A549 (cell line): ENCODE results near the gene ETV3. TPM values are rescaled to one million over a fixed set of nuclear protein-coding genes. Genes with fewer than 3 reads are reported as not detected.

ENCODE experiments used
- ATAC-seq, 2 experiments: fragments of 200-7000 bp in 1 of 2; fragments of >200 bp in 1 of 2; cut with Nextera tagmentation in 1 of 2; cut with Tn5 transposase in 1 of 2; 3 replicates each; pipeline versions ENCODE4 v1.8.0 to v1.9.1; 2018 to 2020; ENCODE audit warnings: mild to moderate bottlenecking in 1 of 2, moderate library complexity in 1 of 2
- CTCF ChIA-PET: fragments of 300-600 bp; sonication (Branson Sonifier 250); formaldehyde crosslinking; extraction: SDS; loops from one replicate; lab custom pipeline; 2021; ENCODE audit warnings: antibody characterized with exemption, inconsistent platforms; lab: Yijun Ruan, JAX
- POLR2A ChIA-PET: fragments of 350-600 bp; formaldehyde crosslinking; extraction: SDS; loops from one replicate; lab custom pipeline; 2021; ENCODE audit warnings: antibody characterized with exemption, inconsistent platforms; lab: Yijun Ruan, JAX
- DNase-seq, 2 experiments: peaks; one replicate each; pipeline versions ENCODE4 v3.0.0 to v3.0.0-alpha.2; 2011 to 2016; ENCODE audit warnings: low read depth in 1 of 2, low spot score in 1 of 2
- FAIRE-seq: peaks from 2 replicates; lab custom pipeline; 2011; peaks lifted over from hg19 to GRCh38; lab: Jason Lieb, UNC
- H3K27ac ChIP-seq, 2 experiments: fragments of >200 bp; sonication (Bioruptor Twin); formaldehyde crosslinking; 3 replicates each; pipeline ENCODE4 v1.5.1; 2016 to 2017
- H3K4me1 ChIP-seq: fragments of >200 bp; sonication (Bioruptor Twin); formaldehyde crosslinking; 3 replicates; pipeline ENCODE4 v1.6.1; 2016
- H3K4me2 ChIP-seq: fragments of >200 bp; sonication (Bioruptor Twin); formaldehyde crosslinking; 3 replicates; pipeline ENCODE4 v1.6.1; 2016
- H3K4me3 ChIP-seq: fragments of >200 bp; sonication (Bioruptor Twin); formaldehyde crosslinking; 3 replicates; pipeline ENCODE4 v1.5.1; 2016
- H3K9me3 ChIP-seq: fragments of >200 bp; sonication (Bioruptor Twin); formaldehyde crosslinking; 3 replicates; pipeline ENCODE4 v1.6.1; 2016
- CEBPB ChIP-seq, 2 experiments: fragments of >200 bp in 1 of 2; sonication (Bioruptor Twin) in 1 of 2; formaldehyde crosslinking in 1 of 2; IDR thresholded peaks; 2 replicates each; pipeline ENCODE4 v1.6.1; 2012 to 2016
- CHD2 ChIP-seq: fragments of 150-350 bp; IDR thresholded peaks from 2 replicates; pipeline ENCODE4 v1.6.1; 2014; ENCODE audit warnings: low read length; ENCODE audit not compliant: partially characterized antibody
- EHF ChIP-seq: fragments of 250-450 bp; sonication (Bioruptor Pico); IDR thresholded peaks from 2 replicates; pipeline ENCODE4 v1.5.0; 2020; ENCODE audit warnings: mild to moderate bottlenecking
- FOSL2 ChIP-seq, 2 experiments: fragments of 450-650 bp in 1 of 2; fragments of >200 bp in 1 of 2; sonication (Bioruptor Twin) in 1 of 2; formaldehyde crosslinking; IDR thresholded peaks; 2 replicates each; pipeline versions ENCODE4 v1.5.0 to v1.6.1; 2016 to 2020; ENCODE audit warnings: mild to moderate bottlenecking in 1 of 2, moderate library complexity in 1 of 2
- FOXS1 ChIP-seq: fragments of 250-450 bp; sonication (Bioruptor Pico); IDR thresholded peaks from 2 replicates; pipeline ENCODE4 v1.5.0; 2020; ENCODE audit warnings: mild to moderate bottlenecking, moderate library complexity
- GATA3 ChIP-seq: IDR thresholded peaks from 2 replicates; pipeline ENCODE4 v1.6.1; 2012; ENCODE audit warnings: borderline replicate concordance
- HEYL ChIP-seq: fragments of 250-450 bp; sonication (Bioruptor Pico); IDR thresholded peaks from 2 replicates; pipeline ENCODE4 v1.8.0; 2021; ENCODE audit warnings: mild to moderate bottlenecking, moderate library complexity
- HOXA7 ChIP-seq: fragments of 250-450 bp; sonication (Bioruptor Pico); IDR thresholded peaks from 2 replicates; pipeline ENCODE4 v1.5.0; 2020; ENCODE audit warnings: mild to moderate bottlenecking, moderate library complexity
- HOXB13 ChIP-seq: fragments of 250-450 bp; sonication (Bioruptor Pico); IDR thresholded peaks from 2 replicates; pipeline ENCODE4 v1.5.0; 2020; ENCODE audit warnings: low read depth, mild to moderate bottlenecking, moderate library complexity
- HOXB5 ChIP-seq: fragments of 250-450 bp; sonication (Bioruptor Pico); IDR thresholded peaks from 2 replicates; pipeline ENCODE4 v1.5.0; 2020; ENCODE audit warnings: mild to moderate bottlenecking, moderate library complexity
- JUNB ChIP-seq: fragments of >200 bp; sonication (Bioruptor Twin); formaldehyde crosslinking; IDR thresholded peaks from 2 replicates; pipeline ENCODE4 v1.6.1; 2016
- MAFK ChIP-seq: fragments of 450-650 bp; IDR thresholded peaks from 2 replicates; pipeline ENCODE4 v1.6.1; 2014; ENCODE audit not compliant: partially characterized antibody
- MYC ChIP-seq: IDR thresholded peaks from 2 replicates; pipeline ENCODE4 v1.6.1; 2012; ENCODE audit warnings: mild to moderate bottlenecking, inconsistent platforms, low read length, improper control_type of control experiment, borderline replicate concordance
- NFE2L2 ChIP-seq: fragments of 150-350 bp; conservative IDR thresholded peaks from 2 replicates; pipeline ENCODE4 v1.6.1; 2014; ENCODE audit warnings: low read length
- PHF8 ChIP-seq: fragments of 200-600 bp; sonication (generic); IDR thresholded peaks from 2 replicates; pipeline ENCODE4 v1.6.1; 2016; ENCODE audit warnings: low read depth, mild to moderate bottlenecking, antibody characterized with exemption, moderate library complexity, borderline replicate concordance
- RNF2 ChIP-seq: fragments of 200-600 bp; sonication (generic); IDR thresholded peaks from 2 replicates; pipeline ENCODE4 v1.6.1; 2016; ENCODE audit warnings: low read depth, mild to moderate bottlenecking, antibody characterized with exemption, moderate library complexity, borderline replicate concordance
- ZC3H11A ChIP-seq: fragments of 450-650 bp; IDR thresholded peaks from 2 replicates; pipeline ENCODE4 v1.6.1; 2014; ENCODE audit warnings: antibody characterized with exemption, mild to moderate bottlenecking
- ZFP36 ChIP-seq: fragments of 450-650 bp; IDR thresholded peaks from 2 replicates; pipeline ENCODE4 v1.6.1; 2014; ENCODE audit warnings: borderline replicate concordance; ENCODE audit not compliant: partially characterized antibody
- WGBS: methylation state at CpG from one replicate; pipeline ENCODE4 v1.1.6; 2017; ENCODE audit errors: missing lambda C conversion rate; 5-methylcytosine and 5-hydroxymethylcytosine counted together
- polyA plus RNA-seq, 4 experiments: library from polyadenylated mRNA; depleted of rRNA in 3 of 4; stranded (reverse); fragments of >200 nt; fragmentation: RNase III in 1 of 4; extraction: RNeasy Plus Mini Kit Qiagen cat#74134 plus additional on column Dnase treatment in 1 of 4; gene quantifications; 2 replicates in 3 of 4; 3 replicates in 1 of 4; pipeline ENCODE4 v1.2.3, GENCODE V29; 2011 to 2017
- TF ChIP-seq, protein P1 (sequence below): IDR thresholded peaks from 2 replicates; pipeline ENCODE4 v1.6.1; 2012
- TF ChIP-seq, protein P2 (sequence below): fragments of >200 bp; sonication (Bioruptor Twin); formaldehyde crosslinking; IDR thresholded peaks from 3 replicates; pipeline ENCODE4 v1.6.1; 2016
- TF ChIP-seq, protein P3 (sequence below): fragments of 250-450 bp; sonication (Bioruptor Pico); IDR thresholded peaks from 2 replicates; pipeline ENCODE4 v1.5.0; 2020; ENCODE audit warnings: low read depth, mild to moderate bottlenecking, moderate library complexity
- TF ChIP-seq, protein P4 (sequence below): fragments of 450-650 bp; IDR thresholded peaks from 2 replicates; pipeline ENCODE4 v1.6.1; 2014; ENCODE audit warnings: antibody characterized with exemption
- TF ChIP-seq, protein P5 (sequence below): fragments of 250-450 bp; sonication (Bioruptor Pico); IDR thresholded peaks from 2 replicates; pipeline ENCODE4 v1.5.0; 2021; ENCODE audit warnings: mild to moderate bottlenecking, moderate library complexity, borderline replicate concordance

ETV3 gene
- polyA plus RNA-seq, 2 of the 4 experiments (the other 2 are of a cell fraction): 11.1 to 14.5 TPM

DNA sequence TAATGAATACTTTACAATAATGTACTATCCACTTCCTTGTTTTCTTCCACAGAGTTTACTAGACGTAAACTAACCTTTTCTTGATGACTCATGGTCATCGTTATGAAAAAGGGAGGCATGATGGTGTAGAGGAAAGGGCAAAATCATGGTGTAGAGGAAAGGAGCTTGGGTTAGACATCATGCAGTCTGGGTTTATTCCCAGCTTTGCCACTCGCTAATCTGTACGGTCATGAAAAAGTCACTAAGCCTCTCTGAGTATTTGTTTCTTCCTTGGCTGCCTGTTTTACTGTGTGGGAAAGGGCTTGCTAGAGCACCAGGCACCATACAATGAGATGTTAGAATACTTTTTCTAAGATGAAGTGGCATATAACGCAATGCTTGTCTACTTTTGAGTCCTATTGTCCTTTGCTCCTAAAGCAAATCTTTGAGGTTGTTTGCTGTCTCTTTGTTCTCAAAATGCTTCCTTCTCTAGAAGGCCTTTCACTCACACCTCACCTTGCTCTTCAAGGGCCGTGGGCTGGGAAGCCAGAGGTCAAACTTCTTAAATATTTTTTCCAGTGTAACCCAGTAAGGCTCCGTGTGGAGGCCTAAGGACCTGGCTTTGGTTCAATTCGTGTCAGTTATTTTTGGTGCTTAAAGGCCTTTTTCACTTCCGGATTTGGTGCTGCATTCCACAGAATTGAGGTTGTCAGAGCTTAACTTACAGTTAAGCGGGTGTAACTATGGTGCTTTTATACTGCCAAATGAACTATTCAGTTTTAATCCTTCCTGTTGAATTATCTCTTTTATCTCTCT lies 9.9 kb upstream of the ETV3 start:
- 65% methylated on average over 10 of the region's 10 CpGs for WGBS
- no peaks in the 10 kb centered on the region for H3K9me3 ChIP-seq
- ChIA-PET CTCF (interaction anchor here (2.9 to 17.6 kb wide), 3 partner anchors 8 to 59 kb away, joined by 10 to 437 read pairs (median 33); no protein-coding TSS in a partner anchor), POLR2A (interaction anchor here (1.1 kb wide), 1 partner anchor 10 kb away, joined by 3 read pairs; the partner anchor contains the start of gene ETV3)
- H3K4me2 ChIP-seq: 0 out of 3 replicates have a peak overlapping the region, but pooled peaks have one; percentile 11
- no peak for TF ChIP-seq HEYL (CRISPR knock-in tag)
- TF ChIP-seq, protein P1, sequence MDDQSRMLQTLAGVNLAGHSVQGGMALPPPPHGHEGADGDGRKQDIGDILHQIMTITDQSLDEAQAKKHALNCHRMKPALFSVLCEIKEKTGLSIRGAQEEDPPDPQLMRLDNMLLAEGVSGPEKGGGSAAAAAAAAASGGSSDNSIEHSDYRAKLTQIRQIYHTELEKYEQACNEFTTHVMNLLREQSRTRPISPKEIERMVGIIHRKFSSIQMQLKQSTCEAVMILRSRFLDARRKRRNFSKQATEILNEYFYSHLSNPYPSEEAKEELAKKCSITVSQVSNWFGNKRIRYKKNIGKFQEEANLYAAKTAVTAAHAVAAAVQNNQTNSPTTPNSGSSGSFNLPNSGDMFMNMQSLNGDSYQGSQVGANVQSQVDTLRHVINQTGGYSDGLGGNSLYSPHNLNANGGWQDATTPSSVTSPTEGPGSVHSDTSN: no peak
- peak; percentile 7 for TF ChIP-seq MAFK
- TF ChIP-seq RNF2: no peak
- TF ChIP-seq, protein P2, sequence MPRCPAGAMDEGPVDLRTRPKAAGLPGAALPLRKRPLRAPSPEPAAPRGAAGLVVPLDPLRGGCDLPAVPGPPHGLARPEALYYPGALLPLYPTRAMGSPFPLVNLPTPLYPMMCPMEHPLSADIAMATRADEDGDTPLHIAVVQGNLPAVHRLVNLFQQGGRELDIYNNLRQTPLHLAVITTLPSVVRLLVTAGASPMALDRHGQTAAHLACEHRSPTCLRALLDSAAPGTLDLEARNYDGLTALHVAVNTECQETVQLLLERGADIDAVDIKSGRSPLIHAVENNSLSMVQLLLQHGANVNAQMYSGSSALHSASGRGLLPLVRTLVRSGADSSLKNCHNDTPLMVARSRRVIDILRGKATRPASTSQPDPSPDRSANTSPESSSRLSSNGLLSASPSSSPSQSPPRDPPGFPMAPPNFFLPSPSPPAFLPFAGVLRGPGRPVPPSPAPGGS: no peak
- no peak for TF ChIP-seq JUNB
- no peak for TF ChIP-seq HOXB5 (CRISPR knock-in tag)
- no peak for TF ChIP-seq FOXS1 (CRISPR knock-in tag)
- TF ChIP-seq FOSL2 (IDR thresholded peaks at IDR 0.05): no peak
- peak; percentile 51 for TF ChIP-seq FOSL2 (CRISPR knock-in tag; IDR thresholded peaks at IDR 0.05)
- TF ChIP-seq, protein P3, sequence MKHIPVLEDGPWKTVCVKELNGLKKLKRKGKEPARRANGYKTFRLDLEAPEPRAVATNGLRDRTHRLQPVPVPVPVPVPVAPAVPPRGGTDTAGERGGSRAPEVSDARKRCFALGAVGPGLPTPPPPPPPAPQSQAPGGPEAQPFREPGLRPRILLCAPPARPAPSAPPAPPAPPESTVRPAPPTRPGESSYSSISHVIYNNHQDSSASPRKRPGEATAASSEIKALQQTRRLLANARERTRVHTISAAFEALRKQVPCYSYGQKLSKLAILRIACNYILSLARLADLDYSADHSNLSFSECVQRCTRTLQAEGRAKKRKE (CRISPR knock-in tag): no peak
- no peak for TF ChIP-seq ZFP36
- no peak for TF ChIP-seq CHD2
- H3K4me1 ChIP-seq: peaks cover 9% of the 10 kb centered on the region
- ATAC-seq (peak in 1 of 2 experiments; percentile 47; a peak in 1 of 6 replicates), FAIRE-seq (no peak), DNase-seq (peak in 1 of 2 experiments; percentile 29)
- peak overlapping the region in 1 of 2 experiments; percentile 33; a peak in 1 of 6 replicates for H3K27ac ChIP-seq
- no peak overlapping the region for H3K4me3 ChIP-seq

DNA sequence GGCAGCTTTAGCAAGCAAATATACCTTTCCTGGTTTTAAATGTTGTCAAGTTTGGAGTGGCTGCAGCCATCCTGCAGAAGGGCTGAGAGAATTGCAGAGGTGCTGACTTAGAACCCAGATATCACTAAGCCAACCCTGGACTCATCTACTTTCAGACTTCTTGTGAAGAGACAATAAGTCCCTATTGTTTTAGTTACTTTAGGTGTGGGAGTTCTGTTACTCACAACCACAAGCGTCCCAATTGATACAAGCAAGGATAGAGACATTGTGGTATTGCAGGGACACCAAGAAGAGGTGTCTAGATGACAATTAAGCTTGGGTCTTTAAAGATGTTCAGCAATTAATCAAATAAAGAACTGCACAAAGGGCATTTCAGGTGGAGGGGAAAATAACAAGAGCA lies 8.8 kb upstream of the ETV3 start:
- FAIRE-seq: no peak
- H3K27ac ChIP-seq: no peak overlapping the region
- H3K9me3 ChIP-seq: no peaks in the 10 kb centered on the region
- no peak overlapping the region for H3K4me3 ChIP-seq
- CTCF ChIA-PET: interaction anchor here (1.3 to 17.6 kb wide), 4 partner anchors 9 to 58 kb away, joined by 4 to 437 read pairs (median 22); no protein-coding TSS in a partner anchor
- WGBS: 71% methylated on average over 1 of the region's 1 CpG
- H3K4me1 ChIP-seq: peaks cover 9% of the 10 kb centered on the region
- TF ChIP-seq CEBPB (IDR thresholded peaks at IDR 0.05): no peak
- no peak for TF ChIP-seq HOXB13 (CRISPR knock-in tag)
- no peak for TF ChIP-seq HOXB5 (CRISPR knock-in tag)
- TF ChIP-seq EHF (CRISPR knock-in tag): no peak
- TF ChIP-seq NFE2L2: no peak
- no peak for TF ChIP-seq ZC3H11A
- no peak overlapping the region for H3K4me2 ChIP-seq
- DNase-seq: no peak
- no peak for ATAC-seq
- POLR2A ChIA-PET: no interaction called here

DNA sequence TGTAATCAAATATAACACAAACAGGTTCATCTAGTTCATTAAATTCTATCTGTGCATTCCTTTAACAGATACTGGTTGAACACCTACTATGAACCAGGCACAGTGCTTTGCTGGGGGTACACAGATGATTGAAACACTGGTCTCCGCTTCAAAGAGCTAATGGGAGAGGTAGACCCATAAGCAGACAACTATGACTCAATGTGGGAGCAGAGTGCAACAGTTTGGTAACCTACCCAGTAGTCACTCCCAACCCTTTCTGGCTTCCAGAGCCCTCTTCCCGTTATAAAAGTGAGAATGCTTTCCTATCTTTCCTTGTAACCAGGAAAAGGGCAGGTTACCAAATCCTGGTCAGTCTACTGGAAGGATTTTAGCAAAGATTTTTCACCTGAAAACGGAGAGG lies 8.0 kb upstream of the ETV3 start:
- WGBS: 33% methylated on average over 3 of the region's 3 CpGs
- peaks cover 9% of the 10 kb centered on the region for H3K4me1 ChIP-seq
- ChIA-PET CTCF (interaction anchor here (1.3 to 17.6 kb wide), 4 partner anchors 10 to 57 kb away, joined by 4 to 437 read pairs (median 22); no protein-coding TSS in a partner anchor), POLR2A (no interaction called here)
- FAIRE-seq: no peak
- no peak overlapping the region for H3K4me2 ChIP-seq
- H3K27ac ChIP-seq: no peak overlapping the region
- H3K9me3 ChIP-seq: no peaks in the 10 kb centered on the region
- H3K4me3 ChIP-seq: no peak overlapping the region
- DNase-seq: no peak
- ATAC-seq: no peak
- TF ChIP-seq HOXA7 (CRISPR knock-in tag) (no peak), HEYL (CRISPR knock-in tag) (no peak), PHF8 (no peak), GATA3 (no peak), MYC (no peak), RNF2 (no peak)
- TF ChIP-seq, protein P4, sequence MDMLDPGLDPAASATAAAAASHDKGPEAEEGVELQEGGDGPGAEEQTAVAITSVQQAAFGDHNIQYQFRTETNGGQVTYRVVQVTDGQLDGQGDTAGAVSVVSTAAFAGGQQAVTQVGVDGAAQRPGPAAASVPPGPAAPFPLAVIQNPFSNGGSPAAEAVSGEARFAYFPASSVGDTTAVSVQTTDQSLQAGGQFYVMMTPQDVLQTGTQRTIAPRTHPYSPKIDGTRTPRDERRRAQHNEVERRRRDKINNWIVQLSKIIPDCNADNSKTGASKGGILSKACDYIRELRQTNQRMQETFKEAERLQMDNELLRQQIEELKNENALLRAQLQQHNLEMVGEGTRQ: no peak
- TF ChIP-seq, protein P2: no peak
- TF ChIP-seq, protein P5, sequence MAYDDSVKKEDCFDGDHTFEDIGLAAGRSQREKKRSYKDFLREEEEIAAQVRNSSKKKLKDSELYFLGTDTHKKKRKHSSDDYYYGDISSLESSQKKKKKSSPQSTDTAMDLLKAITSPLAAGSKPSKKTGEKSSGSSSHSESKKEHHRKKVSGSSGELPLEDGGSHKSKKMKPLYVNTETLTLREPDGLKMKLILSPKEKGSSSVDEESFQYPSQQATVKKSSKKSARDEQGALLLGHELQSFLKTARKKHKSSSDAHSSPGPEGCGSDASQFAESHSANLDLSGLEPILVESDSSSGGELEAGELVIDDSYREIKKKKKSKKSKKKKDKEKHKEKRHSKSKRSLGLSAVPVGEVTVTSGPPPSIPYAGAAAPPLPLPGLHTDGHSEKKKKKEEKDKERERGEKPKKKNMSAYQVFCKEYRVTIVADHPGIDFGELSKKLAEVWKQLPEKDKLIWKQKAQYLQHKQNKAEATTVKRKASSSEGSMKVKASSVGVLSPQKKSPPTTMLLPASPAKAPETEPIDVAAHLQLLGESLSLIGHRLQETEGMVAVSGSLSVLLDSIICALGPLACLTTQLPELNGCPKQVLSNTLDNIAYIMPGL: no peak
